GM12892 (cell line): Measurements from ENCODE around the gene DLG4.

ENCODE experiments used
- POLR2AphosphoS5 ChIP-seq: IDR thresholded peaks from 2 replicates; pipeline ENCODE4 v1.6.1; 2011; ENCODE audit warnings: low read depth, low read length, control low read depth
- TAF1 ChIP-seq: IDR thresholded peaks from 2 replicates; pipeline ENCODE4 v1.6.1; 2011; ENCODE audit warnings: low read depth, mild to moderate bottlenecking, control low read depth, low read length, borderline replicate concordance

DNA sequence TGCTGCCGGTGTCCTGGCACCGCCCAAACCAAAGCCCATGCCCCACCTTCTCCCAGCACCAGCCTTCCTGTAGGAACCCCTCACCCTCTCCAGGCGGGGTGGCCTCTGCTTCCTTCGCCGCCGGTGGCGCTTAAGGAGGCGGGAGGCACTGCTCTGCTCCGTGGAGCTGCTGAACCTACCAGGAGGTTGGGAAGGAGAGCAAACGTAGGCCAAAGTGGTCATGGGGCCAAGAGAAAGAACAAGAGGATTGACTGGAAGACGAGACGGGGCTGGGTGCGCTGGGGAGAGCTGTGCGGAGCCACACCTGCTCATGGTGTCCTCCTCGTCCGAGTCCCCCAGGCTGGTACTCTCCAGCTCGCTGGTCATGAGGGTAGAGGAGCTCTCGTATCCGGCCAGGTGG is 9.9 kb upstream of the DLG4 start:
- TF ChIP-seq POLR2AphosphoS5: no peak
- no peak for TF ChIP-seq TAF1
